SK-N-SH (cell line): ENCODE data around the gene LAMP2. TPM values are rescaled to one million over a fixed set of nuclear protein-coding genes. Genes with fewer than 3 reads are reported as not detected.

Source experiments
- CTCF ChIA-PET: fragments of 300-600, 350-600 bp; formaldehyde crosslinking; extraction: SDS; loops from one replicate; lab custom pipeline; 2021; lab: Yijun Ruan, JAX
- POLR2A ChIA-PET: fragments of 350-600 bp; sonication (Branson Sonifier 250); formaldehyde crosslinking; extraction: SDS; loops from one replicate; lab custom pipeline; 2020; ENCODE audit warnings: antibody characterized with exemption, inconsistent platforms; lab: Yijun Ruan, JAX
- DNase-seq: peaks from one replicate; pipeline ENCODE4 v3.0.0; 2012
- H2AFZ ChIP-seq: fragments of 200-600 bp; sonication (generic); 2 replicates; pipeline ENCODE4 v1.8.1; 2016; ENCODE audit warnings: antibody characterized with exemption, mild to moderate bottlenecking, low read depth
- H3F3A ChIP-seq: fragments of 200-600 bp; sonication (generic); replicated peaks from 2 replicates; pipeline ENCODE3; 2016; ENCODE audit warnings: antibody characterized with exemption, mild to moderate bottlenecking; ENCODE audit not compliant: insufficient read depth
- H3K27ac ChIP-seq, 2 experiments: fragments of 200-500 bp in 1 of 2; fragments of 200-600 bp in 1 of 2; sonication (Bioruptor generic) in 1 of 2; sonication (generic), shearing (Covaris generic) in 1 of 2; 2 replicates each; pipeline versions ENCODE4 v1.5.1 to v1.6.1; 2014 to 2016; ENCODE audit warnings: low read depth in 2 of 2, inconsistent platforms in 1 of 2, low read length in 1 of 2, mild to moderate bottlenecking in 1 of 2, mixed read lengths in 1 of 2
- H3K27me3 ChIP-seq: fragments of 200-600 bp; sonication (generic), shearing (Covaris generic); 2 replicates; pipeline ENCODE4 v1.6.1; 2016; ENCODE audit warnings: mixed run types; ENCODE audit not compliant: insufficient read depth
- H3K36me3 ChIP-seq, 2 experiments: fragments of 200-500 bp in 1 of 2; fragments of 200-600 bp in 1 of 2; sonication (Bioruptor generic) in 1 of 2; sonication (generic) in 1 of 2; replicated peaks in 1 of 2; 2 replicates each; pipeline versions ENCODE3 to v1.5.1; 2014 to 2016; ENCODE audit warnings: low read length in 1 of 2, mild to moderate bottlenecking in 1 of 2; ENCODE audit not compliant: insufficient read depth in 2 of 2, control insufficient read depth in 1 of 2
- H3K4me1 ChIP-seq, 2 experiments: fragments of 200-500 bp in 1 of 2; fragments of 200-600 bp in 1 of 2; sonication (Bioruptor generic) in 1 of 2; sonication (generic), shearing (Covaris generic) in 1 of 2; 2 replicates each; pipeline versions ENCODE4 v1.5.1 to v1.6.1; 2014 to 2016; ENCODE audit warnings: low read depth in 1 of 2, low read length in 1 of 2, mixed run types in 1 of 2; ENCODE audit not compliant: insufficient read depth in 2 of 2, control insufficient read depth in 1 of 2
- H3K4me2 ChIP-seq: fragments of 200-600 bp; sonication (generic), shearing (Covaris generic); 2 replicates; pipeline ENCODE4 v1.6.1; 2017; ENCODE audit warnings: mixed run types
- H3K4me3 ChIP-seq, 2 experiments: fragments of 200-500 bp in 1 of 2; fragments of 200-600 bp in 1 of 2; sonication (Bioruptor generic) in 1 of 2; sonication (generic), shearing (Covaris generic) in 1 of 2; 2 replicates each; pipeline versions ENCODE4 v1.5.1 to v1.8.1; 2014 to 2016; ENCODE audit warnings: low read depth in 2 of 2, inconsistent platforms in 1 of 2, low read length in 1 of 2, mild to moderate bottlenecking in 1 of 2, mixed read lengths in 1 of 2, moderate library complexity in 1 of 2
- H3K79me2 ChIP-seq: fragments of 200-600 bp; sonication (generic); 2 replicates; pipeline ENCODE4 v1.8.1; 2017; ENCODE audit warnings: mild to moderate bottlenecking; ENCODE audit not compliant: insufficient read depth
- H3K9ac ChIP-seq: fragments of 200-600 bp; sonication (generic); 2 replicates; pipeline ENCODE4 v1.6.1; 2017; ENCODE audit warnings: mixed run types
- H3K9me2 ChIP-seq: fragments of 200-600 bp; sonication (generic); 2 replicates; pipeline ENCODE4 v1.6.1; 2017; ENCODE audit warnings: mixed run types
- H3K9me3 ChIP-seq: fragments of 200-600 bp; sonication (generic); 2 replicates; pipeline ENCODE4 v1.6.1; 2017; ENCODE audit warnings: mixed run types, mild to moderate bottlenecking, moderate library complexity
- H4K20me1 ChIP-seq: fragments of 200-600 bp; sonication (generic); 2 replicates; pipeline ENCODE4 v1.6.1; 2017; ENCODE audit warnings: mild to moderate bottlenecking, mixed run types; ENCODE audit not compliant: insufficient read depth
- ELF1 ChIP-seq: IDR thresholded peaks from 2 replicates; pipeline ENCODE4 v1.4.0; 2012
- FOXJ3 ChIP-seq: sonication (generic); formaldehyde crosslinking; IDR thresholded peaks from 2 replicates; pipeline ENCODE4 v1.5.1; 2020; ENCODE audit warnings: mild to moderate bottlenecking, missing genetic modification reagents
- FOXM1 ChIP-seq: IDR thresholded peaks from 2 replicates; pipeline ENCODE4 v1.4.0; 2012; ENCODE audit warnings: low read depth, mild to moderate bottlenecking
- IRF3 ChIP-seq: fragments of 150-350 bp; IDR thresholded peaks from 2 replicates; pipeline ENCODE4 v1.6.1; 2016; ENCODE audit warnings: mild to moderate bottlenecking, low read depth, low read length
- MAX ChIP-seq: IDR thresholded peaks from 2 replicates; pipeline ENCODE4 v1.4.0; 2012; ENCODE audit warnings: low read depth
- RAD21 ChIP-seq: IDR thresholded peaks from 2 replicates; pipeline ENCODE4 v1.6.1; 2012; ENCODE audit warnings: mild to moderate bottlenecking, low read length
- REST ChIP-seq: IDR thresholded peaks from 2 replicates; pipeline ENCODE4 v1.6.1; 2012; ENCODE audit warnings: mild to moderate bottlenecking, low read depth, low read length, moderate library complexity
- RXRA ChIP-seq: IDR thresholded peaks from 2 replicates; pipeline ENCODE4 v1.4.0; 2012; ENCODE audit warnings: low read depth, mild to moderate bottlenecking, borderline replicate concordance
- SIN3A ChIP-seq: IDR thresholded peaks from 2 replicates; pipeline ENCODE4 v1.6.1; 2012; ENCODE audit warnings: low read depth, mild to moderate bottlenecking, low read length, moderate library complexity, borderline replicate concordance
- TAF1 ChIP-seq: IDR thresholded peaks from 2 replicates; pipeline ENCODE4 v1.6.1; 2012; ENCODE audit warnings: low read depth, mild to moderate bottlenecking, low read length, moderate library complexity, borderline replicate concordance
- TCF12 ChIP-seq: IDR thresholded peaks from 2 replicates; pipeline ENCODE4 v1.4.0; 2012
- TEAD4 ChIP-seq: IDR thresholded peaks from 2 replicates; pipeline ENCODE4 v1.4.0; 2012; ENCODE audit warnings: mild to moderate bottlenecking, borderline replicate concordance; ENCODE audit not compliant: insufficient read depth
- USF2 ChIP-seq: fragments of 150-350 bp; IDR thresholded peaks from 2 replicates; pipeline ENCODE4 v1.6.1; 2017; ENCODE audit warnings: antibody characterized with exemption, low read length, low read depth, borderline replicate concordance
- YY1 ChIP-seq: IDR thresholded peaks from 2 replicates; pipeline ENCODE4 v1.4.0; 2012; ENCODE audit warnings: low read depth, mild to moderate bottlenecking
- WGBS: methylation state at CpG from one replicate; pipeline ENCODE4 v1.1.6; 2017; ENCODE audit warnings: low lambda C conversion rate; 5-methylcytosine and 5-hydroxymethylcytosine counted together
- polyA plus RNA-seq, 3 experiments: library from polyadenylated mRNA; depleted of rRNA; stranded (reverse); fragments of >200 nt; gene quantifications; 2 replicates each; pipeline ENCODE4 v1.2.3, GENCODE V29; 2012

The LAMP2 gene
- polyA plus RNA-seq, 1 of the 3 experiments (the other 2 are of a cell fraction), result 108 TPM

GRCh38 chrX:120477453-120477852, 8.4 kb upstream of the LAMP2 start:
- no peaks in the 10 kb centered on the region for H3K4me1 ChIP-seq
- no peak overlapping the region for H3K27ac ChIP-seq
- H3K9ac ChIP-seq, result no peak overlapping the region
- H3K27me3 ChIP-seq, result peaks cover 4% of the 10 kb centered on the region; the same call in 1 of the 2 replicates
- H3K4me2 ChIP-seq, result no peak overlapping the region
- ChIA-PET CTCF (interaction anchor here (0.6 kb wide), 1 partner anchor 1026 kb away, joined by 3 read pairs; no protein-coding TSS in a partner anchor), POLR2A (no interaction called here)
- H3K9me3 ChIP-seq, result no peaks in the 10 kb centered on the region
- WGBS, result 28% methylated on average over 3 of the region's 3 CpGs
- TF ChIP-seq TEAD4 (no peak), RXRA (no peak), FOXJ3 (CRISPR knock-in tag) (no peak), IRF3 (no peak), ELF1 (no peak), REST (no peak)
- no peaks in the 10 kb centered on the region for H4K20me1 ChIP-seq
- H3F3A ChIP-seq, result no peaks in the 10 kb centered on the region
- no peaks in the 10 kb centered on the region for H3K79me2 ChIP-seq
- H3K36me3 ChIP-seq, result no peaks in the 10 kb centered on the region
- no peak overlapping the region for H3K4me3 ChIP-seq
- peak overlapping the region; percentile 8; the same call in 1 of the 2 replicates for H2AFZ ChIP-seq
- no peaks in the 10 kb centered on the region for H3K9me2 ChIP-seq
- DNase-seq, result no peak

- Histone ChIP-seq H4K20me1 (no peaks in the 10 kb centered on the region), H3K27me3 (peaks cover under 1% of the 10 kb centered on the region; the same call in 1 of the 2 replicates), H3K4me3 (no peak overlapping the region), H3F3A (no peaks in the 10 kb centered on the region), H2AFZ (no peak overlapping the region), H3K9me2 (no peaks in the 10 kb centered on the region), H3K4me1 (no peaks in the 10 kb centered on the region), H3K9ac (no peak overlapping the region), H3K36me3 (no peaks in the 10 kb centered on the region), H3K79me2 (no peaks in the 10 kb centered on the region)
- POLR2A ChIA-PET, result no interaction called here
- DNase-seq, result no peak
- CTCF ChIA-PET, result interaction anchor here (0.8 kb wide), 1 partner anchor 492 kb away, joined by 3 read pairs; no protein-coding TSS in a partner anchor
- TF ChIP-seq USF2 (no peak), RAD21 (no peak), TCF12 (no peak), TAF1 (no peak), SIN3A (no peak), YY1 (no peak), MAX (no peak), FOXM1 (no peak), FOXJ3 (CRISPR knock-in tag) (no peak)
- TF ChIP-seq, all 33 proteins: peak for 0
- H3K9me3 ChIP-seq, result no peaks in the 10 kb centered on the region
- no peak overlapping the region for H3K4me2 ChIP-seq
- H3K27ac ChIP-seq, result no peak overlapping the region
- WGBS, result 24% methylated on average over 2 of the region's 2 CpGs
Measured at GRCh38 chrX:120476714-120477113, 7.6 kb upstream of the LAMP2 start.
